Activated T-cell treated with anti-CD3 and anti-CD28 coated beads, Interleukin-2, amount 50 U/mL, for 72 hours (primary cell): ENCODE data around the gene ABCA2. TPM values are rescaled to one million over a fixed set of nuclear protein-coding genes. Genes with fewer than 3 reads are reported as not detected.

Experiments used
- total RNA-seq, 2 donors: library from RNA; stranded (reverse); gene quantifications; one replicate each; pipeline ENCODE4 v1.2.3, GENCODE V29; 2022

ABCA2 gene
- total RNA-seq, 2 donors from 2014 or later = 23.9 to 27.5 TPM

Other genes starting within 250 kb of the ABCA2 start
- 10 to 100 TPM; 18.7 to 20.9 TPM for gene TMEM141, start 236.9 kb downstream of the ABCA2 start, total RNA-seq
- under 1 TPM; 0.46 to 0.72 TPM for gene CCDC183, start 231.9 kb downstream of the ABCA2 start, total RNA-seq
- 10 to 100 TPM; 65.7 to 66.8 TPM for gene RABL6, start 220.3 kb downstream of the ABCA2 start, total RNA-seq
- gene AJM1, start 185.8 kb downstream of the ABCA2 start, total RNA-seq = 1 to 10 TPM; 5.3 to 5.7 TPM
- gene PHPT1, start 178.8 kb downstream of the ABCA2 start, total RNA-seq = 100 to 1,000 TPM in 1 of 2 donors, 10 to 100 TPM in 1; 95.7 to 111 TPM
- gene MAMDC4, start 175.9 kb downstream of the ABCA2 start, total RNA-seq = 10 to 100 TPM; 11.7 to 14.8 TPM
- gene EDF1, start 161.9 kb downstream of the ABCA2 start, total RNA-seq = 100 to 1,000 TPM; 254 to 267 TPM
- gene TRAF2, start 141.7 kb downstream of the ABCA2 start, total RNA-seq = 10 to 100 TPM; 53.5 to 73.3 TPM
- gene FBXW5, start 83.5 kb downstream of the ABCA2 start, total RNA-seq = 10 to 100 TPM; 67.7 to 74.9 TPM
- gene C8G, start 83.0 kb downstream of the ABCA2 start, total RNA-seq = 1 to 10 TPM; 2.6 to 3.4 TPM
- gene LCN12, start 76.0 kb downstream of the ABCA2 start, total RNA-seq = 1 to 10 TPM; 1.0 to 1.4 TPM
- not detected for gene PTGDS, start 50.7 kb downstream of the ABCA2 start, total RNA-seq
- not detected for gene LCNL1, start 45.2 kb downstream of the ABCA2 start, total RNA-seq
- 10 to 100 TPM; 51.8 to 56.9 TPM for gene PAXX, start 35.8 kb downstream of the ABCA2 start, total RNA-seq
- gene CLIC3, start 31.7 kb downstream of the ABCA2 start, total RNA-seq = under 1 TPM; 0.43 to 0.65 TPM
- gene FUT7, start 3.9 kb upstream of the ABCA2 start, total RNA-seq = 1 to 10 TPM; 1.6 to 1.8 TPM
- 10 to 100 TPM; 27.2 to 28.7 TPM for gene NPDC1, start 17.9 kb upstream of the ABCA2 start, total RNA-seq
- under 1 TPM; 0.28 to 0.48 TPM for gene ENTPD2, start 25.8 kb upstream of the ABCA2 start, total RNA-seq
- gene SAPCD2, start 42.3 kb upstream of the ABCA2 start, total RNA-seq = 1 to 10 TPM; 6.6 to 8.4 TPM
- 10 to 100 TPM; 13.6 to 14.3 TPM for gene UAP1L1, start 49.3 kb upstream of the ABCA2 start, total RNA-seq
- 10 to 100 TPM; 40.3 to 45.8 TPM for gene MAN1B1, start 58.7 kb upstream of the ABCA2 start, total RNA-seq
- 100 to 1,000 TPM; 155 to 158 TPM for gene DPP7, start 86.5 kb upstream of the ABCA2 start, total RNA-seq
- 1 to 10 TPM in 1 of 2 donors, under 1 TPM in 1; 0.38 to 1.2 TPM for gene GRIN1, start 110.9 kb upstream of the ABCA2 start, total RNA-seq
- not detected for gene LRRC26, start 141.8 kb upstream of the ABCA2 start, total RNA-seq
- under 1 TPM; 0.50 to 0.74 TPM for gene TMEM210, start 143.8 kb upstream of the ABCA2 start, total RNA-seq
- gene ANAPC2, start 160.3 kb upstream of the ABCA2 start, total RNA-seq = 10 to 100 TPM; 56.9 to 63.5 TPM
- gene SSNA1, start 160.4 kb upstream of the ABCA2 start, total RNA-seq = 10 to 100 TPM; 64.1 to 84.5 TPM
- 10 to 100 TPM; 13.3 to 19.9 TPM for gene TPRN, start 172.5 kb upstream of the ABCA2 start, total RNA-seq
- gene TMEM203, start 177.4 kb upstream of the ABCA2 start, total RNA-seq = 10 to 100 TPM; 27.4 to 33.3 TPM
- gene NDOR1, start 177.5 kb upstream of the ABCA2 start, total RNA-seq = 10 to 100 TPM; 43.3 to 50.9 TPM
- 10 to 100 TPM in 1 of 2 donors, 1 to 10 TPM in 1; 6.6 to 10.3 TPM for gene RNF208, start 194.0 kb upstream of the ABCA2 start, total RNA-seq
- gene CYSRT1, start 196.9 kb upstream of the ABCA2 start, total RNA-seq = 1 to 10 TPM; 1.0 to 2.0 TPM
- gene RNF224, start 199.3 kb upstream of the ABCA2 start, total RNA-seq = under 1 TPM in 1 of 2 donors, not detected in 1; 0.14 TPM
- under 1 TPM; 0.12 to 0.14 TPM for gene SLC34A3, start 202.7 kb upstream of the ABCA2 start, total RNA-seq
- 100 to 1,000 TPM; 122 to 128 TPM for gene TUBB4B, start 213.1 kb upstream of the ABCA2 start, total RNA-seq
- under 1 TPM in 1 of 2 donors, not detected in 1; 0.63 TPM for gene STPG3, start 223.0 kb upstream of the ABCA2 start, total RNA-seq
- 10 to 100 TPM; 53.1 to 56.6 TPM for gene NELFB, start 227.1 kb upstream of the ABCA2 start, total RNA-seq
- 1 to 10 TPM; 4.3 to 8.3 TPM for gene TOR4A, start 249.5 kb upstream of the ABCA2 start, total RNA-seq